ENCODE measurements around the gene TRIP6.
"Not testable (repeated sequence)": the region's sequence is repeated elsewhere in the genome, so short reads cannot be mapped to it uniquely, and the experiment has no call there.

Gene TRIP6

GRCh38 chr7:100837099-100837836, 29.9 kb upstream of the TRIP6 start:
- DNase-seq (ENCODE audit: low spot score) = peak; percentile 88

- no peak for DNase-seq (ENCODE audit: low spot score)
Observed at GRCh38 chr7:100839361-100839760, 27.8 kb upstream of the TRIP6 start.

- no peak for DNase-seq (ENCODE audit: low spot score)
Observed at GRCh38 chr7:100840470-100841100, 26.6 kb upstream of the TRIP6 start.

- no peak for DNase-seq (ENCODE audit: low spot score)
Observed at GRCh38 chr7:100847360-100847759, 19.8 kb upstream of the TRIP6 start.

- DNase-seq (ENCODE audit: low spot score) = peak; percentile 90
Observed at GRCh38 chr7:100852048-100852872, 14.9 kb upstream of the TRIP6 start, which contains the start of gene SLC12A9. Gene SLC12A9, plus strand, starts transcription at chr7:100852713. Its CDS starts 1,485 bp downstream, at chr7:100854198.

GRCh38 chr7:100854146-100854895, 12.9 kb upstream of the TRIP6 start:
- no peak for DNase-seq (ENCODE audit: low spot score)

- not testable (repeated sequence) for DNase-seq (ENCODE audit: low spot score)
Observed at GRCh38 chr7:100854899-100855298, 12.3 kb upstream of the TRIP6 start.

- no peak for DNase-seq (ENCODE audit: low spot score)
Observed at GRCh38 chr7:100855515-100855914, 11.7 kb upstream of the TRIP6 start.

- no peak for DNase-seq (ENCODE audit: low spot score)
Observed at GRCh38 chr7:100856871-100857282, 10.3 kb upstream of the TRIP6 start.

- no peak for DNase-seq (ENCODE audit: low spot score)
Observed at GRCh38 chr7:100859856-100860255, 7.3 kb upstream of the TRIP6 start.

GRCh38 chr7:100860702-100861615, 6.2 kb upstream of the TRIP6 start:
- DNase-seq (ENCODE audit: low spot score) = no peak

GRCh38 chr7:100861616-100861985, 5.6 kb upstream of the TRIP6 start:
- no peak for DNase-seq (ENCODE audit: low spot score)

- peak; percentile 53 for DNase-seq (ENCODE audit: low spot score)
Observed at GRCh38 chr7:100863406-100863950, 3.7 kb upstream of the TRIP6 start.

- DNase-seq (ENCODE audit: low spot score) = no peak
Observed at GRCh38 chr7:100864263-100864845, 2.8 kb upstream of the TRIP6 start.

GRCh38 chr7:100865372-100865911, 1.7 kb upstream of the TRIP6 start:
- no peak for DNase-seq (ENCODE audit: low spot score)

GRCh38 chr7:100865938-100866728, 1.1 kb upstream of the TRIP6 start:
- peak; percentile 84 for DNase-seq (ENCODE audit: low spot score)

- DNase-seq (ENCODE audit: low spot score) = no peak
Observed at GRCh38 chr7:100866729-100867039, 503 bp upstream of the TRIP6 start.

- no peak for DNase-seq (ENCODE audit: low spot score)
Observed at GRCh38 chr7:100867776-100868485, 744 bp downstream of the TRIP6 start.
